GM19023 (cell line): Measurements from ENCODE around the gene OR56A4.
"Not testable (repeated sequence)": the region's sequence is repeated elsewhere in the genome, so short reads cannot be mapped to it uniquely, and the experiment has no call there.

Experiments
- ATAC-seq: cut with Tn5 transposase; IDR thresholded peaks from one replicate; pipeline ENCODE4 v1.9.1; 2021; ENCODE audit warnings: mild to moderate bottlenecking, moderate library complexity; ENCODE audit not compliant: unreplicated experiment

The OR56A4 gene

DNA sequence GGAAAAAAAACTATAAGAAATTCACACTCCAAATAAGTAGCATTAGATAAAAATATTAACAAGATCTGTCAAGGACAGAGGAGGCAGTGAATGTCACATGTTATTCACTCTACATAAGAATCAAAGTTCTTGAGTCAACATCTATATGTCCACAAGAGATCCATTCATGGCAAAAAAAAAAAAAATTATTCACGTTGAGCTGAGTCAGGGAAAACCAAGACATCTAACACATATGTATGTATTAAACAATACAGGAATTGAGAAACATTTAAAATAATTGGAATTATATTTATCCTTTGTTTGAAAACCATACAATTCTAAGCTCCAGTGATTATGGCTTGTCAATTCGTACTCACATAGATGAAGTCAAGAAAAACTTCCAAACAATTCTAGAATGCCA, 39.8 kb downstream of the OR56A4 start:
- no peak for ATAC-seq

DNA sequence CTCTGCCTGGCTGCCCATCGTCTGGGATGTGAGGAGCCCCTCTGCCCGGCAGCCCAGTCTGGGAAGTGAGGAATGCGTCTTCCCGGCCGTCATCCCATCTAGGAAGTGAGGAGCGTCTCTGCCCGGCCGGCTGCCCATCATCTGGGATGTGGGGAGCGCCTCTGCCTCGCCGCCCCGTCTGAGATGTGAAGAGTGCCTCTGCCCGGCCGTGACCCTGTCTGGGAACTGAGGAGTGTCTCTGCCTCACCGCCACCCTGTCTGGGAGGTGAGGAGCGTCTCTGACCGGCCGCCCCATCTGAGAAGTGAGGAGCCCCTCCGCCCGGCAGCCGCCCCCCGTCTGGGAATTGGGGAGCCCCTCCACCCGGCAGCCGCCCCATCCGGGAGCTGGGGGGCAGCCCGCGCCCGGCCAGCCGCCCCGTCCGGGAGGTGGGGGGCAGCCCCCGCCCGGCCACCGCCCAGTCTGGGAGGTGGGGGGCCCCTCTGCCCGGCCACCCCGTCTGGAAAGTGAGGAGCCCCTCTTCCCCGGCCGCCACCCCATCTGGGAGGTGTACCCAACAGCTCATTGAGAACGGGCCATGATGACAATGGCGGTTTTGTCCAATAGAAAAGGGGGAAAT, 45.9 kb downstream of the OR56A4 start:
- ATAC-seq, result not testable (repeated sequence)

DNA sequence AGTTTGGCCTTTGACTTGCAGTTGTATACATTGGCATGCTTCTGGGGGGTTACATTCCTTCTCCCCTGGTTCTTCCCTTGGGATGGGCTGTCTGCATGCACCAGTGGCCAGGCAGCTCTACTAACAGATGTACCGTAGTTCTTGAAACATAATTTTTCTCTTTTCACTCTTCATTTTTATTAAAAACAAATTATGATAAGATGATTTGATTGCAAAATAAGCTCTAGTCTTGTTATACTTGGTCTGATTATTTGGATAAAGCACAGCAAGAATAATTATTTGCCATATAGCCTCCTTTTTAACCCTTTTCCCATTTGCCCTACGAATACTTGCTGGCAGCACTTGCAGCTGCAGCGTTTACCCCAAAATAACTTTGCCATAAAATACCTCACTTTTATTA, 51.2 kb downstream of the OR56A4 start:
- no peak for ATAC-seq
